Fibroblast of gingiva (primary cell): ENCODE measurements around the gene LRRC74B.
"Not testable (repeated sequence)": the region's sequence is repeated elsewhere in the genome, so short reads cannot be mapped to it uniquely, and the experiment has no call there.

Source experiments
- DNase-seq: peaks from one replicate; pipeline ENCODE4 v3.0.0-alpha.2; 2011; ENCODE audit warnings: low read depth

The LRRC74B gene

GRCh38 chr22:21045585-21046294 is at the start of gene LRRC74B:
Gene LRRC74B, plus strand, starts transcription at chr22:21045946. Its CDS starts 41 bp downstream, at chr22:21045987.
- peak; percentile 91 for DNase-seq

- DNase-seq, result no peak
These were observed 49.7 kb upstream of the LRRC74B start for GRCh38 chr22:20996031-20996410.

GRCh38 chr22:20996598-20997535 is 48.9 kb upstream of the LRRC74B start:
- no peak for DNase-seq

- DNase-seq, result no peak
These were observed 48.0 kb upstream of the LRRC74B start for GRCh38 chr22:20997536-20998257.

GRCh38 chr22:20998411-20999336 is 47.1 kb upstream of the LRRC74B start:
- DNase-seq, result no peak

GRCh38 chr22:20999350-21000206 is 46.2 kb upstream of the LRRC74B start:
- no peak for DNase-seq

- DNase-seq, result no peak
These were observed 45.3 kb upstream of the LRRC74B start for GRCh38 chr22:21000207-21000986.

- DNase-seq, result no peak
These were observed 44.7 kb upstream of the LRRC74B start for GRCh38 chr22:21000987-21001600.

- peak; percentile 95 for DNase-seq
These were observed 44.0 kb upstream of the LRRC74B start, which contains the start of gene THAP7 for GRCh38 chr22:21001601-21002325. Gene THAP7, minus strand, starts transcription at chr22:21002118. Its CDS starts 207 bp downstream, at chr22:21001911.

GRCh38 chr22:21003782-21004181 is 42.0 kb upstream of the LRRC74B start:
- DNase-seq, result no peak

- DNase-seq, result not testable (repeated sequence)
These were observed 36.5 kb upstream of the LRRC74B start for GRCh38 chr22:21009208-21009607.

- DNase-seq, result peak; percentile 24
These were observed 35.9 kb upstream of the LRRC74B start for GRCh38 chr22:21009638-21010425.

- no peak for DNase-seq
These were observed 35.2 kb upstream of the LRRC74B start for GRCh38 chr22:21010426-21011113.

- DNase-seq, result no peak
These were observed 33.0 kb upstream of the LRRC74B start for GRCh38 chr22:21012446-21013407.

- DNase-seq, result no peak
These were observed 32.0 kb upstream of the LRRC74B start for GRCh38 chr22:21013657-21014201.
